ENCODE results near the gene ACOX1. TPM values are rescaled to one million over a fixed set of nuclear protein-coding genes. Genes with fewer than 3 reads are reported as not detected.

ACOX1 gene
- total RNA-seq, 4 donors from 2014 or later = 97.3 to 165 (median 103) TPM

GRCh38 chr17:76022973-76023899 lies 44.3 kb upstream of the ACOX1 start:
- no peak for TF ChIP-seq CTCF (IDR thresholded peaks at IDR 0.05; ENCODE audit: low read depth)

GRCh38 chr17:76022285-76022684 lies 43.3 kb upstream of the ACOX1 start:
- TF ChIP-seq CTCF (IDR thresholded peaks at IDR 0.05; ENCODE audit: low read depth) = no peak

GRCh38 chr17:76019833-76020467 lies 41.0 kb upstream of the ACOX1 start:
- TF ChIP-seq CTCF (IDR thresholded peaks at IDR 0.05; ENCODE audit: low read depth) = no peak

GRCh38 chr17:76018801-76019200 lies 39.8 kb upstream of the ACOX1 start:
- TF ChIP-seq CTCF (IDR thresholded peaks at IDR 0.05; ENCODE audit: low read depth) = no peak

GRCh38 chr17:76018340-76018680 lies 39.3 kb upstream of the ACOX1 start:
- no peak for TF ChIP-seq CTCF (IDR thresholded peaks at IDR 0.05; ENCODE audit: low read depth)

GRCh38 chr17:76017481-76018339 lies 38.7 kb upstream of the ACOX1 start:
- TF ChIP-seq CTCF (IDR thresholded peaks at IDR 0.05; ENCODE audit: low read depth) = no peak

- TF ChIP-seq CTCF (IDR thresholded peaks at IDR 0.05; ENCODE audit: low read depth) = no peak
Measured at GRCh38 chr17:76014925-76015261, 35.9 kb upstream of the ACOX1 start.

All from subcutaneous adipose tissue (tissue), 4 donors.